ENCODE measurements around the gene ADAM20.

ADAM20 gene

DNA sequence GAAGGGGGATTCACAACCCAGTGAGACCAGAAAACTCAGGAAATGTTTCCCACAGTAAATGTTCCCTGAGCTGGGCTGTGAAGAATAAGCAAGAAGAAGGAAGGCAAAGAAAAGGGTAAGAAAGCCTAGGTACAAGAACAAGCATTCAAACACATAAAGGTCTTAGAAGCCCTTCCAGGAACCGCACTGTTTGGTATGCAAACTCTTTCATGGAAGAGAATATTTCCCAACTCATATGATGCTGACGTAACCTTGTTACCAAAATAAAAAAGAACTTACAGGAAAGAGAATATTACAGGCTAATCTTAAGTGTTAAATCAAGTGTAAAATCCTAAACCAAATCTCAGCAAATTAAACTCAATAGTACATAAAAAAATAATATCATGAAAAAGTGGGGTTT lies 42.1 kb upstream of the ADAM20 start (continued):
- TF ChIP-seq ZNF140 (tag by site-specific recombination; IDR thresholded peaks at IDR 0.05) (no peak), ZBTB48 (tag by site-specific recombination; IDR thresholded peaks at IDR 0.05) (no peak)

- ChIA-PET CTCF (no interaction called here), POLR2A (no interaction called here)
- TF ChIP-seq ZNF146 (tag by site-specific recombination; IDR thresholded peaks at IDR 0.05) = peak; percentile 52; the same call in 1 of the 2 replicates
- TF ChIP-seq ZNF747 (tag by site-specific recombination; IDR thresholded peaks at IDR 0.05) = no peak
- H3K4me3 ChIP-seq (ENCODE audit: low read depth, low read length) = no peak overlapping the region
- peaks cover 8 to 20% of the 10 kb centered on the region in 2 experiments for H3K36me3 ChIP-seq (ENCODE audit: control insufficient read depth in 2 of 2, insufficient read depth in 1 of 2, low read length in 2 of 2)
- H3K9me3 ChIP-seq (ENCODE audit: control insufficient read depth, insufficient read depth, low read depth, low read length) = no peaks in the 10 kb centered on the region
- no peak overlapping the region for H3K27ac ChIP-seq (ENCODE audit: extremely low read depth, low read depth, low read length)
- no peaks in the 10 kb centered on the region for H3K4me1 ChIP-seq (ENCODE audit: control insufficient read depth, insufficient read depth, low read length)
Measured at GRCh38 chr14:70573050-70573449, 38.2 kb upstream of the ADAM20 start.

DNA sequence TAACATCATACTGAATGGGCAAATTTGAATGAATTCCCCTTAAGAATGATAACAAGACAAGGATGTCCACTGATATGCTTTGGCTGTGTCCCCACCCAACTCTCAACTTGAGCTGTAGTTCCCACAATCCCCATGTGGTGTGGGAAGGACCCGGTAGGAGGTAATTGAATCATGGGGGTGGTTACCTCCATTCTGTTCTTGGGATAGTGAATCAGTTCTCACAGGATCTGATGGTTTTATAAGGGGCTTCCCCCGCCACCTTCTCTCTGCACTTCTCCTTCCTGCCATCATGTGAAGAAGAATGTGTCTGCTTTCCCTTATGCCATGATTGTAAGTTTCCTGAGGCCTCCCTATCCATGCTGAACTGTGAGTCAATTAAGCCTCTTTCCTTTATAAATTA lies 36.3 kb upstream of the ADAM20 start:
- ChIA-PET CTCF (no interaction called here), POLR2A (no interaction called here)
- no peak overlapping the region for H3K4me3 ChIP-seq (ENCODE audit: low read depth, low read length)
- H3K9me3 ChIP-seq (ENCODE audit: control insufficient read depth, insufficient read depth, low read depth, low read length) = no peaks in the 10 kb centered on the region
- H3K36me3 ChIP-seq (ENCODE audit: control insufficient read depth in 2 of 2, insufficient read depth in 1 of 2, low read length in 2 of 2) = peaks cover 18 to 20% of the 10 kb centered on the region in 2 experiments
- H3K4me1 ChIP-seq (ENCODE audit: control insufficient read depth, insufficient read depth, low read length) = no peaks in the 10 kb centered on the region
- no peak overlapping the region for H3K27ac ChIP-seq (ENCODE audit: extremely low read depth, low read depth, low read length)
- TF ChIP-seq ZNF830 (tag by site-specific recombination; IDR thresholded peaks at IDR 0.05; ENCODE audit: low read depth) = no peak
- TF ChIP-seq MZF1 (tag by site-specific recombination; IDR thresholded peaks at IDR 0.05; ENCODE audit: borderline replicate concordance) = no peak

DNA sequence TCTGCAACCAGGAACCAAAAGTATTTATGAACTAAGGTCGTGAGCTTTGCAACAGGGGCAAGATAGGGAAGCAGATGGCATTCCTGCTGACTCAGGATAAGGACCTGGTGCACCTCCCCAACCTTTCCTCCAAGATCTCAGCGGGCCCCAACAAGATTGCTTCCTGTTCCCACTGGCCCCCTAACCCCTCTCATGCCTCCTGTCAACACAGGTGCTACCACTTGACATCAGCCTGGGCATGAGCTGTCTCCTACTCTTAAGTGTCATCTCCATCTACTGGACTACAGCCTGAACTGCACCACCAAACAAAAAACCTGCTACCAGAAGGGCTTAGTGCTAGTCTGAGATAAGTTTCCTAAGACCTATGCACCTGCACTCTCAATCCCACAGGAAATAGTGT lies 33.0 kb upstream of the ADAM20 start:
- Histone ChIP-seq H3K4me1 (ENCODE audit: control insufficient read depth, insufficient read depth, low read length) (no peaks in the 10 kb centered on the region), H3K36me3 (ENCODE audit: control insufficient read depth in 2 of 2, insufficient read depth in 1 of 2, low read length in 2 of 2) (peaks cover 15 to 28% of the 10 kb centered on the region in 2 experiments), H3K4me3 (ENCODE audit: low read depth, low read length) (no peak overlapping the region), H3K27ac (ENCODE audit: extremely low read depth, low read depth, low read length) (no peak overlapping the region), H3K9me3 (ENCODE audit: control insufficient read depth, insufficient read depth, low read depth, low read length) (no peaks in the 10 kb centered on the region)
- POLR2A ChIA-PET = interaction anchor here (0.5 kb wide), 1 partner anchor 230 kb away, joined by 4 read pairs; no protein-coding TSS in a partner anchor
- CTCF ChIA-PET = interaction anchor here (0.6 to 1.4 kb wide), 4 partner anchors 10 to 429 kb away, joined by 3 to 10 read pairs (median 3); no protein-coding TSS in a partner anchor
- TF ChIP-seq ZNF624 (tag by site-specific recombination; IDR thresholded peaks at IDR 0.05) (no peak), SCRT1 (tag by site-specific recombination; IDR thresholded peaks at IDR 0.05; ENCODE audit: borderline replicate concordance) (no peak), ZNF843 (tag by site-specific recombination; IDR thresholded peaks at IDR 0.05) (no peak), ZNF521 (tag by site-specific recombination; IDR thresholded peaks at IDR 0.05) (no peak)

DNA sequence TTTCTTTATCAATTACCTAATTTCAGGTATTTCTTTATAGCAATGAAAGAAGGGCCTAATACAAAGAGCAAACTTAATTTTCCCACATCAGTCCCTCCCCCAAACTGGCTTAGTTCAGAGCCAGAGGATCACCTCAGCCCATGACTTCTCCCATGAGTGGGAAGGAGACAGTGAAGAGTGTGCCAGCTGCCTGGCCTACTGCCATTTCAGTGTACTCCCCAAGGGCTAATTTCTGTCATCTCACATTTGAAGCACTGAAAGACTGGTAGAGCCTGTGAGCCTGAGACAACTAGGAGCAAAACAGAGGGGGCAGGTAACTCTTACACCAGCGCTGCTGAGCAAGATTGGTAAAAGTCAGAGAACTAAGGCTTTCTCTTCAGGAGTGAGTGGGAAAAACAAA lies 29.1 kb upstream of the ADAM20 start:
- H3K4me3 ChIP-seq (ENCODE audit: low read depth, low read length) = no peak overlapping the region
- CTCF ChIA-PET = no interaction called here

GRCh38 chr14:70563417-70563816 lies 28.6 kb upstream of the ADAM20 start:
- H3K9me3 ChIP-seq (ENCODE audit: control insufficient read depth, insufficient read depth, low read depth, low read length) = no peaks in the 10 kb centered on the region
- CTCF ChIA-PET = no interaction called here

More for the DNA sequence above, 29.1 kb upstream of the ADAM20 start:
- H3K36me3 ChIP-seq (ENCODE audit: control insufficient read depth in 2 of 2, insufficient read depth in 1 of 2, low read length in 2 of 2) = peaks cover 0 to 33% of the 10 kb centered on the region in 2 experiments; a peak in 2 of 3 replicates
- no peaks in the 10 kb centered on the region for H3K4me1 ChIP-seq (ENCODE audit: control insufficient read depth, insufficient read depth, low read length)
- H3K27ac ChIP-seq (ENCODE audit: extremely low read depth, low read depth, low read length) = no peak overlapping the region
- POLR2A ChIA-PET = no interaction called here
- TF ChIP-seq ZNF248 (tag by site-specific recombination; IDR thresholded peaks at IDR 0.05) (no peak), SALL2 (tag by site-specific recombination; IDR thresholded peaks at IDR 0.05; ENCODE audit: borderline replicate concordance) (no peak), ZNF138 (tag by site-specific recombination; IDR thresholded peaks at IDR 0.05; ENCODE audit: borderline replicate concordance) (no peak), ZNF768 (tag by site-specific recombination; IDR thresholded peaks at IDR 0.05) (no peak), KLF1 (tag by site-specific recombination; IDR thresholded peaks at IDR 0.05) (no peak), SETDB1 (IDR thresholded peaks at IDR 0.05; ENCODE audit: insufficient read length, low read length) (no peak)
- no peaks in the 10 kb centered on the region for H3K9me3 ChIP-seq (ENCODE audit: control insufficient read depth, insufficient read depth, low read depth, low read length)

More at GRCh38 chr14:70563417-70563816, 28.6 kb upstream of the ADAM20 start:
- Histone ChIP-seq H3K4me3 (ENCODE audit: low read depth, low read length) (no peak overlapping the region), H3K4me1 (ENCODE audit: control insufficient read depth, insufficient read depth, low read length) (no peaks in the 10 kb centered on the region), H3K27ac (ENCODE audit: extremely low read depth, low read depth, low read length) (no peak overlapping the region), H3K36me3 (ENCODE audit: control insufficient read depth in 2 of 2, insufficient read depth in 1 of 2, low read length in 2 of 2) (peaks cover 0 to 33% of the 10 kb centered on the region in 2 experiments; a peak in 2 of 3 replicates)
- POLR2A ChIA-PET = no interaction called here
- no peak for TF ChIP-seq RBAK (tag by site-specific recombination; IDR thresholded peaks at IDR 0.05)
- no peak for TF ChIP-seq ZBTB7A (tag by site-specific recombination; IDR thresholded peaks at IDR 0.05; ENCODE audit: low read depth)
- no peak for TF ChIP-seq ZNF341 (tag by site-specific recombination; IDR thresholded peaks at IDR 0.05; ENCODE audit: low read depth)
- TF ChIP-seq KLF10 (tag by site-specific recombination; IDR thresholded peaks at IDR 0.05) = no peak
